Panc1 (cell line): ENCODE data around the gene TRAPPC10.

Source experiments
- CTCF ChIP-seq: fragments of 450-650 bp; IDR thresholded peaks from 2 replicates; pipeline ENCODE4 v1.5.1; 2017; ENCODE audit warnings: mild to moderate bottlenecking
- POLR2AphosphoS5 ChIP-seq: IDR thresholded peaks from 2 replicates; pipeline ENCODE4 v1.6.1; 2012; ENCODE audit warnings: mild to moderate bottlenecking, low read depth, low read length, moderate library complexity
- REST ChIP-seq, 2 experiments: IDR thresholded peaks; 2 replicates each; pipeline ENCODE4 v1.6.1; 2011 to 2012; ENCODE audit warnings: low read depth in 2 of 2, control low read depth in 1 of 2, low read length in 1 of 2, mild to moderate bottlenecking in 1 of 2, moderate library complexity in 1 of 2; ENCODE audit not compliant: insufficient read depth in 1 of 2
- SIN3A ChIP-seq: IDR thresholded peaks from 2 replicates; pipeline ENCODE4 v1.6.1; 2012; ENCODE audit warnings: low read depth, mild to moderate bottlenecking, low read length, moderate library complexity, borderline replicate concordance; ENCODE audit not compliant: insufficient read depth
- TCF7L2 ChIP-seq: IDR thresholded peaks from 2 replicates; pipeline ENCODE4 v1.6.1; 2011; ENCODE audit warnings: mild to moderate bottlenecking, low read depth, low read length, inconsistent platforms

DNA sequence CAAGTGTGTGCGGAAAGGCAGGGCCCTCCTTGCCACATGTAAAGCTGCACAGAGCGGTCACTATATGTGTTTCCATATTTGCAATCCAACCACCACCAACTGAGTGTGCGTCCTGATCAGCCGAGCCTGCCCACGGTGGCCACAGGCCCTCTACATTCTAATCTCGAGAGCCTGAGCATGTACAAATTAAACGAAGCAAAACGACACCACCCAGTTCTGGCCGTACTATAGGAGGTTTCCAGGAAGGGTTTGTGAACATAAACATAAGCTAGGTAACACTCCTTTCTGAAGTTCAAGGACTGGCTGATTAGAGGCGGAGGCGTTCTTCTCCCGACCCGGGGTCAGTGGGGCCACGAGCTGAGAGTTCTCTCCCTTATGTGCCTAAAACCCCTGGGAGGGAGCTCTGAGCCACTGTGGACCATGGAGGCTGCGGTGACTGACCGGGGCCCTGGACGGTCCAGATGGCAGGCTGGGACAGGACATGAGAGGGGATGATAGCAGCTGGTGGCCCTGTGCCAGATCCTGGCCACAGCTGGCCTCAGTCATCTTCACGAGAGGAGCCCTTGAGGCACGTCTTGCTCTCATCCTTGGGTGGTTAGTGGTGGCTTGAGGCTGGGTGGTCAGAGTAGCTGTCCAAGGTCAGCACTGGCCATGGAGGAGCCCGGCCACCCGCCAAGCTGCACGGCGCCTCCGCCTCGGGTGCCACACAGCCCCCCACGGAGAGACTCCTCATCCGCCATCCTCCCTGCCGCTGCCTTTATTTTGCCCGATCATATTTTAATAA is 39.1 kb upstream of the TRAPPC10 start:
- TF ChIP-seq POLR2AphosphoS5: no peak
- TF ChIP-seq CTCF: no peak
- TF ChIP-seq REST (IDR thresholded peaks at IDR 0.05; ENCODE audit: insufficient read depth in 1 of 2, low read depth in 2 of 2, low read length in 1 of 2): no peak
- no peak for TF ChIP-seq SIN3A
- TF ChIP-seq TCF7L2: no peak
